ENCODE measurements around the gene UTRN. TPM values are rescaled to one million over a fixed set of nuclear protein-coding genes. Genes with fewer than 3 reads are reported as not detected.

The UTRN gene
- total and polyA plus RNA-seq, 2 experiments from 2014 or later: 53.9 to 121 TPM

DNA sequence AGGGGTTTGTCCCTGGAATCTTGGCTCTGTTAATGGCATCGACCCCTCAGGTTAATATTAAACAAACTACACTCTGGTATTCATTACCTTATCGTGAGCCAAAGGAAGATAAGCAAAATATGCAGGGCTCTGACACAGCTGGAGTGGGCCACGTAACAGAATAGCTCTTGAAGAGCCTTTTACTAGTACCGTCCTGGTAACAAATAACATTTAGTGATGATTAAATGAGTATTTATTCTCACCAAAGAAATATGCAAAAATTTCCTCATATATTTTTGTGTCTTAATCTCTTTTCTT is 20.1 kb upstream of the UTRN start:
- no peaks in the 10 kb centered on the region for H3K36me3 ChIP-seq (ENCODE audit: insufficient read depth)
- H3K27ac ChIP-seq (ENCODE audit: low read depth): peak overlapping the region; percentile 22
- H3K27ac Mint-ChIP-seq: peak overlapping the region; percentile 89
- no peaks in the 10 kb centered on the region for H3K27me3 ChIP-seq (ENCODE audit: insufficient read depth)
- ATAC-seq: peak; percentile 11; the same call in 1 of the 3 replicates
- H3K9me3 Mint-ChIP-seq: peaks cover 11% of the 10 kb centered on the region
- no peak overlapping the region for H2AFZ ChIP-seq
- H3K4me2 ChIP-seq: peak overlapping the region; percentile 60
- no peaks in the 10 kb centered on the region for H4K20me1 ChIP-seq (replicated peaks; ENCODE audit: insufficient read depth)
- peak overlapping the region; percentile 58; the same call in 2 of the 3 replicates for H3K4me3 Mint-ChIP-seq
- H3K9me2 ChIP-seq (ENCODE audit: insufficient read depth): no peaks in the 10 kb centered on the region
- no peaks in the 10 kb centered on the region for H3F3A ChIP-seq (replicated peaks; ENCODE audit: low read depth)
- H3K27me3 Mint-ChIP-seq (ENCODE audit: insufficient read depth, low read depth, poor library complexity): peaks cover 1% of the 10 kb centered on the region
- TF ChIP-seq JUNB (IDR thresholded peaks at IDR 0.05; ENCODE audit: unreplicated experiment): no peak
- no peak for TF ChIP-seq NANOG (IDR thresholded peaks at IDR 0.05; ENCODE audit: borderline replicate concordance)
- no peak for TF ChIP-seq POLR2AphosphoS5 (IDR thresholded peaks at IDR 0.05; ENCODE audit: low read depth)
- TF ChIP-seq CREB1 (CRISPR knock-in tag; IDR thresholded peaks at IDR 0.05; ENCODE audit: low read depth): no peak
- no peak for TF ChIP-seq ZNF331 (CRISPR knock-in tag; IDR thresholded peaks at IDR 0.05; ENCODE audit: low read depth)
- TF ChIP-seq, protein P1, sequence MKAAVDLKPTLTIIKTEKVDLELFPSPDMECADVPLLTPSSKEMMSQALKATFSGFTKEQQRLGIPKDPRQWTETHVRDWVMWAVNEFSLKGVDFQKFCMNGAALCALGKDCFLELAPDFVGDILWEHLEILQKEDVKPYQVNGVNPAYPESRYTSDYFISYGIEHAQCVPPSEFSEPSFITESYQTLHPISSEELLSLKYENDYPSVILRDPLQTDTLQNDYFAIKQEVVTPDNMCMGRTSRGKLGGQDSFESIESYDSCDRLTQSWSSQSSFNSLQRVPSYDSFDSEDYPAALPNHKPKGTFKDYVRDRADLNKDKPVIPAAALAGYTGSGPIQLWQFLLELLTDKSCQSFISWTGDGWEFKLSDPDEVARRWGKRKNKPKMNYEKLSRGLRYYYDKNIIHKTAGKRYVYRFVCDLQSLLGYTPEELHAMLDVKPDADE (IDR thresholded peaks at IDR 0.05): no peak
- TF ChIP-seq, protein P2, sequence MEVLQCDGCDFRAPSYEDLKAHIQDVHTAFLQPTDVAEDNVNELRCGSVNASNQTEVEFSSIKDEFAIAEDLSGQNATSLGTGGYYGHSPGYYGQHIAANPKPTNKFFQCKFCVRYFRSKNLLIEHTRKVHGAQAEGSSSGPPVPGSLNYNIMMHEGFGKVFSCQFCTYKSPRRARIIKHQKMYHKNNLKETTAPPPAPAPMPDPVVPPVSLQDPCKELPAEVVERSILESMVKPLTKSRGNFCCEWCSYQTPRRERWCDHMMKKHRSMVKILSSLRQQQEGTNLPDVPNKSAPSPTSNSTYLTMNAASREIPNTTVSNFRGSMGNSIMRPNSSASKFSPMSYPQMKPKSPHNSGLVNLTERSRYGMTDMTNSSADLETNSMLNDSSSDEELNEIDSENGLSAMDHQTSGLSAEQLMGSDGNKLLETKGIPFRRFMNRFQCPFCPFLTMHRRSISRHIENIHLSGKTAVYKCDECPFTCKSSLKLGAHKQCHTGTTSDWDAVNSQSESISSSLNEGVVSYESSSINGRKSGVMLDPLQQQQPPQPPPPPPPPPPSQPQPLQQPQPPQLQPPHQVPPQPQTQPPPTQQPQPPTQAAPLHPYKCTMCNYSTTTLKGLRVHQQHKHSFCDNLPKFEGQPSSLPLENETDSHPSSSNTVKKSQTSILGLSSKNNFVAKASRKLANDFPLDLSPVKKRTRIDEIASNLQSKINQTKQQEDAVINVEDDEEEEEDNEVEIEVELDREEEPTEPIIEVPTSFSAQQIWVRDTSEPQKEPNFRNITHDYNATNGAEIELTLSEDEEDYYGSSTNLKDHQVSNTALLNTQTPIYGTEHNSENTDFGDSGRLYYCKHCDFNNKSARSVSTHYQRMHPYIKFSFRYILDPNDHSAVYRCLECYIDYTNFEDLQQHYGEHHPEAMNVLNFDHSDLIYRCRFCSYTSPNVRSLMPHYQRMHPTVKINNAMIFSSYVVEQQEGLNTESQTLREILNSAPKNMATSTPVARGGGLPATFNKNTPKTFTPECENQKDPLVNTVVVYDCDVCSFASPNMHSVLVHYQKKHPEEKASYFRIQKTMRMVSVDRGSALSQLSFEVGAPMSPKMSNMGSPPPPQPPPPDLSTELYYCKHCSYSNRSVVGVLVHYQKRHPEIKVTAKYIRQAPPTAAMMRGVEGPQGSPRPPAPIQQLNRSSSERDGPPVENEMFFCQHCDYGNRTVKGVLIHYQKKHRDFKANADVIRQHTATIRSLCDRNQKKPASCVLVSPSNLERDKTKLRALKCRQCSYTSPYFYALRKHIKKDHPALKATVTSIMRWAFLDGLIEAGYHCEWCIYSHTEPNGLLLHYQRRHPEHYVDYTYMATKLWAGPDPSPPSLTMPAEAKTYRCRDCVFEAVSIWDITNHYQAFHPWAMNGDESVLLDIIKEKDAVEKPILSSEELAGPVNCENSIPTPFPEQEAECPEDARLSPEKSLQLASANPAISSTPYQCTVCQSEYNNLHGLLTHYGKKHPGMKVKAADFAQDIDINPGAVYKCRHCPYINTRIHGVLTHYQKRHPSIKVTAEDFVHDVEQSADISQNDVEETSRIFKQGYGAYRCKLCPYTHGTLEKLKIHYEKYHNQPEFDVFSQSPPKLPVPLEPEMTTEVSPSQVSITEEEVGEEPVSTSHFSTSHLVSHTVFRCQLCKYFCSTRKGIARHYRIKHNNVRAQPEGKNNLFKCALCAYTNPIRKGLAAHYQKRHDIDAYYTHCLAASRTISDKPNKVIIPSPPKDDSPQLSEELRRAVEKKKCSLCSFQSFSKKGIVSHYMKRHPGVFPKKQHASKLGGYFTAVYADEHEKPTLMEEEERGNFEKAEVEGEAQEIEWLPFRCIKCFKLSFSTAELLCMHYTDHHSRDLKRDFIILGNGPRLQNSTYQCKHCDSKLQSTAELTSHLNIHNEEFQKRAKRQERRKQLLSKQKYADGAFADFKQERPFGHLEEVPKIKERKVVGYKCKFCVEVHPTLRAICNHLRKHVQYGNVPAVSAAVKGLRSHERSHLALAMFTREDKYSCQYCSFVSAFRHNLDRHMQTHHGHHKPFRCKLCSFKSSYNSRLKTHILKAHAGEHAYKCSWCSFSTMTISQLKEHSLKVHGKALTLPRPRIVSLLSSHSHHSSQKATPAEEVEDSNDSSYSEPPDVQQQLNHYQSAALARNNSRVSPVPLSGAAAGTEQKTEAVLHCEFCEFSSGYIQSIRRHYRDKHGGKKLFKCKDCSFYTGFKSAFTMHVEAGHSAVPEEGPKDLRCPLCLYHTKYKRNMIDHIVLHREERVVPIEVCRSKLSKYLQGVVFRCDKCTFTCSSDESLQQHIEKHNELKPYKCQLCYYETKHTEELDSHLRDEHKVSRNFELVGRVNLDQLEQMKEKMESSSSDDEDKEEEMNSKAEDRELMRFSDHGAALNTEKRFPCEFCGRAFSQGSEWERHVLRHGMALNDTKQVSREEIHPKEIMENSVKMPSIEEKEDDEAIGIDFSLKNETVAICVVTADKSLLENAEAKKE (CRISPR knock-in tag; IDR thresholded peaks at IDR 0.05): no peak
- TF ChIP-seq STAT1 (IDR thresholded peaks at IDR 0.05; ENCODE audit: unreplicated experiment): no peak
- H3K4me1 Mint-ChIP-seq: peaks cover 38% of the 10 kb centered on the region
- H3K36me3 Mint-ChIP-seq (ENCODE audit: low read depth): peaks cover 14% of the 10 kb centered on the region; the same call in 2 of the 3 replicates
- H3K79me2 ChIP-seq (replicated peaks; ENCODE audit: insufficient read depth): no peaks in the 10 kb centered on the region
- DNase-seq (ENCODE audit: low spot score): no peak
- peaks cover 27% of the 10 kb centered on the region for H3K4me1 ChIP-seq (ENCODE audit: insufficient read depth)
- peak overlapping the region; percentile 4 for H3K4me3 ChIP-seq

All from GM23338 (cell line).